ENCODE data around the gene SRPX.

- TF ChIP-seq CTCF (IDR thresholded peaks at IDR 0.05), result no peak
- TF ChIP-seq POLR2AphosphoS5 (IDR thresholded peaks at IDR 0.05), result no peak
- no peak for TF ChIP-seq POLR2A (IDR thresholded peaks at IDR 0.05)
Observed at GRCh38 chrX:38165023-38165422, 55.6 kb downstream of the SRPX start.
